Gastroesophageal sphincter (tissue), 4 donors: ENCODE measurements around the gene OCIAD1. TPM values are rescaled to one million over a fixed set of nuclear protein-coding genes. Genes with fewer than 3 reads are reported as not detected.

Experiments used
- ATAC-seq: fragments of 150-250 bp; one replicate; pipeline ENCODE4 v1.9.1; 2016; ENCODE audit warnings: mild to moderate bottlenecking, moderate library complexity
- H3K27ac ChIP-seq, 4 donors: fragments of 200-600 bp; sonication (generic) in 3 of 4; 1 replicate in 3 of 4; 2 replicates in 1 of 4; pipeline ENCODE4 v1.5.1; 2016 to 2019
- H3K27me3 ChIP-seq: fragments of 200-600 bp; sonication (generic); one replicate; pipeline ENCODE4 v1.5.1; 2019
- H3K36me3 ChIP-seq, 2 donors: fragments of 200-600 bp; sonication (generic); one replicate each; pipeline ENCODE4 v1.5.1; 2019; ENCODE audit warnings: control low read depth in 1 of 2
- H3K4me1 ChIP-seq, 3 donors: fragments of 200-600 bp; sonication (generic); 1 replicate in 2 of 3; 2 replicates in 1 of 3; pipeline ENCODE4 v1.5.1; 2016 to 2019; ENCODE audit warnings: control low read depth in 2 of 3
- H3K4me3 ChIP-seq, 2 donors: fragments of 200-600 bp; sonication (generic); one replicate each; pipeline ENCODE4 v1.5.1; 2019; ENCODE audit warnings: mild to moderate bottlenecking in 1 of 2, moderate library complexity in 1 of 2
- H3K9me3 ChIP-seq, 3 donors: fragments of 200-600 bp; sonication (generic); one replicate each; pipeline ENCODE4 v1.5.1; 2017 to 2019; ENCODE audit warnings: control low read depth in 2 of 3
- EP300 ChIP-seq: sonication (generic); formaldehyde crosslinking; IDR thresholded peaks from one replicate; pipeline ENCODE4 v1.6.1; 2017; ENCODE audit warnings: antibody characterized with exemption, mild to moderate bottlenecking
- POLR2A ChIP-seq, 2 donors: fragments of 450-650 bp; IDR thresholded peaks; one replicate each; pipeline ENCODE4 v1.6.1; 2017; ENCODE audit warnings: antibody characterized with exemption in 2 of 2, mild to moderate bottlenecking in 2 of 2, moderate library complexity in 1 of 2
- POLR2AphosphoS5 ChIP-seq: sonication (generic); formaldehyde crosslinking; IDR thresholded peaks from one replicate; pipeline ENCODE4 v1.6.1; 2017; ENCODE audit warnings: antibody characterized with exemption
- WGBS, 2 donors: methylation state at CpG; one replicate each; pipeline ENCODE4 v1.1.5; 2018; ENCODE audit warnings: low coverage in 1 of 2; 5-methylcytosine and 5-hydroxymethylcytosine counted together
- total RNA-seq, 4 donors: library from RNA; depleted of rRNA; stranded (reverse); fragments of >200 nt; gene quantifications; one replicate each; pipeline ENCODE4 v1.1.0, GENCODE V29; 2016
- TF ChIP-seq, protein P1 (sequence below), 4 experiments: fragments of 200-600 bp in 2 of 4; fragments of 450-650 bp in 2 of 4; sonication (generic) in 1 of 4; IDR thresholded peaks; one replicate each; pipeline ENCODE4 v1.5.1; 2017 to 2019; ENCODE audit warnings: antibody characterized with exemption in 4 of 4, mild to moderate bottlenecking in 2 of 4, moderate library complexity in 2 of 4

OCIAD1 gene
- total RNA-seq, 4 donors from 2014 or later = 97.3 to 134 (median 116) TPM

DNA sequence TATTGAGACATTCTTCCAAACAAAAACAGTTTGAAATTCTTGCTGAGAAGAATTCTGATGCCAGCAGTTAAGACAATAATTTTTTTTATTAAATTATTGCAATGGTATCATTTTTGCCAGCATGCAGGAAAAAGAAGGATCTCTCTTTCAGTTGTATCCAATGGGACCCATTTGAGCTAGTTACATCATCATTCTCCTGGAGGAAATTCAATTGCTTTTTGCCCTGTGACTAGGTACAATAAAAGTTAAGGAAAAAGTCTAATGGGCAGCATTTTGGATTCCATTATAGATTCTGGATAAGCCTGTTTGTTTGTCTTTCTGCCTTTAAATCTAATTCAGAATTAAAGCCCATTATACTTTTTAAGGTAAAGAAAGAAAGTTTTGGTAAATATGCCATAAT, 40.3 kb upstream of the OCIAD1 start:
- H3K27ac ChIP-seq = no peak overlapping the region
- H3K4me1 ChIP-seq = peaks cover 0 to 11% (median 0%) of the 10 kb centered on the region in 3 donors
- no peaks in the 10 kb centered on the region for H3K36me3 ChIP-seq
- H3K27me3 ChIP-seq = no peaks in the 10 kb centered on the region
- H3K4me3 ChIP-seq = no peak overlapping the region
- TF ChIP-seq EP300 = no peak
- no peak for TF ChIP-seq POLR2A (IDR thresholded peaks at IDR 0.05)
- TF ChIP-seq, protein P1, sequence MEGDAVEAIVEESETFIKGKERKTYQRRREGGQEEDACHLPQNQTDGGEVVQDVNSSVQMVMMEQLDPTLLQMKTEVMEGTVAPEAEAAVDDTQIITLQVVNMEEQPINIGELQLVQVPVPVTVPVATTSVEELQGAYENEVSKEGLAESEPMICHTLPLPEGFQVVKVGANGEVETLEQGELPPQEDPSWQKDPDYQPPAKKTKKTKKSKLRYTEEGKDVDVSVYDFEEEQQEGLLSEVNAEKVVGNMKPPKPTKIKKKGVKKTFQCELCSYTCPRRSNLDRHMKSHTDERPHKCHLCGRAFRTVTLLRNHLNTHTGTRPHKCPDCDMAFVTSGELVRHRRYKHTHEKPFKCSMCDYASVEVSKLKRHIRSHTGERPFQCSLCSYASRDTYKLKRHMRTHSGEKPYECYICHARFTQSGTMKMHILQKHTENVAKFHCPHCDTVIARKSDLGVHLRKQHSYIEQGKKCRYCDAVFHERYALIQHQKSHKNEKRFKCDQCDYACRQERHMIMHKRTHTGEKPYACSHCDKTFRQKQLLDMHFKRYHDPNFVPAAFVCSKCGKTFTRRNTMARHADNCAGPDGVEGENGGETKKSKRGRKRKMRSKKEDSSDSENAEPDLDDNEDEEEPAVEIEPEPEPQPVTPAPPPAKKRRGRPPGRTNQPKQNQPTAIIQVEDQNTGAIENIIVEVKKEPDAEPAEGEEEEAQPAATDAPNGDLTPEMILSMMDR (IDR thresholded peaks at IDR 0.05) = no peak
- no peak for TF ChIP-seq POLR2AphosphoS5
- ATAC-seq = no peak
- no peaks in the 10 kb centered on the region for H3K9me3 ChIP-seq

DNA sequence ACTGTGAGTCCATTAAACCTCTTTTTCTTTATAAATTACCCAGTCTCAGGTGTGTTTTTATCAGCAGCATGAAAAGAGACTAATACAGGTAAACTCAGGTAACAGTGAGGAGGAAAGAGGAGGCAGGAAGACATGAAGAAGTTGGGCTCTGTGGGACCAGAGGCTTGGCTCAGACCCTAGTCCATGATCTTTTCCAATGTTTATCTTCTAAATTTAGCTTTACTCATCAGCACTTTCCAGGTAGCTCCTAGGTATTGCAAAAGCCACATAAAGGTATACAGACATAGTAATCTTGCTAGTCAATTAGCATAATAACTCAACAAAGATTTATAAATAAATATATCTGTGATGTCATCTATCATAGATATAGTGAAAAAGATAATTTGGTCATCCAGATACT, 39.6 kb upstream of the OCIAD1 start:
- no peak for TF ChIP-seq POLR2A (IDR thresholded peaks at IDR 0.05)
- TF ChIP-seq, protein P1 (IDR thresholded peaks at IDR 0.05) = no peak
- TF ChIP-seq POLR2AphosphoS5 = no peak
- no peak for TF ChIP-seq EP300
- no peaks in the 10 kb centered on the region for H3K9me3 ChIP-seq
- no peak for ATAC-seq

DNA sequence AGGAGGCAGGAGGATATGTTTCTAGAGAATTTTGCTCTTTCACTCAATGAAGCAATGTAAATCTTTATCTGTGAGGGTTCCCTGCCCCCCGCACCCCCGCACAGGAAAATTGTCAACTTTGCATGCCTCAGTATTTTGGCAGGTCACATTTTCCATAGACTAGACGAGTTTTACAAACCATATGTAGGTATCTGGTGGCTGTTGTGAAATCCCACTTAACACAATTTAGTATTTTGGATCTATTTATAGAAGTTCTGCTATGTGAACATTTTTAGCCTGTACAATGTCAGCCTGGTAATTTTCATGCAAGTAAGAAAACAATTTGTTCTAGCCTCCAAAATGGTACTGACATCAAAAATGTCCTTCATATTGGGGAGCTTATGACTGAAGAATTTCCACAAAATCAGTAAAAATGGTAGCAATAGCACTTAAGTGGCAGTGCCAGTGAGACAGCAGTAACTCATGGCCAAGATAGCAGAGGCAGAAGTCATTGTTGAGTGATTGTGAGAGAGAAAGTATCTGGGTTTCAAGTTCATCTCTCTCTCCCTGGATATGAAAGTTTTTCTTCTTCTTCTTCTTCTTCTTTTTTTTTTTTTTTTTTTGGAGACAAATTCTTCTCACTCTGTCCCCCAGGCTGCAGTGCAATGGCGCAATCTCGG, 38.4 kb upstream of the OCIAD1 start:
- TF ChIP-seq POLR2A (IDR thresholded peaks at IDR 0.05) = no peak
- no peak for TF ChIP-seq POLR2AphosphoS5
- no peak for TF ChIP-seq EP300
- TF ChIP-seq, protein P1 (IDR thresholded peaks at IDR 0.05) = no peak
- no peak overlapping the region for H3K4me3 ChIP-seq
- H3K4me1 ChIP-seq = peaks cover 0 to 11% (median 0%) of the 10 kb centered on the region in 3 donors
- no peaks in the 10 kb centered on the region for H3K36me3 ChIP-seq
- peak overlapping the region in 2 of 4 donors; percentile 12 to 22 for H3K27ac ChIP-seq
- ATAC-seq = peak; percentile 51
- H3K27me3 ChIP-seq = no peaks in the 10 kb centered on the region
- WGBS, 2 donors = 19 to 57% methylated on average over 3 to 5 of the region's 5 CpGs
- H3K9me3 ChIP-seq = no peaks in the 10 kb centered on the region

More for the DNA sequence above, 39.6 kb upstream of the OCIAD1 start:
- no peaks in the 10 kb centered on the region for H3K36me3 ChIP-seq
- H3K27me3 ChIP-seq = no peaks in the 10 kb centered on the region
- no peak overlapping the region for H3K27ac ChIP-seq
- no peak overlapping the region for H3K4me3 ChIP-seq
- peaks cover 0 to 11% (median 0%) of the 10 kb centered on the region in 3 donors for H3K4me1 ChIP-seq

DNA sequence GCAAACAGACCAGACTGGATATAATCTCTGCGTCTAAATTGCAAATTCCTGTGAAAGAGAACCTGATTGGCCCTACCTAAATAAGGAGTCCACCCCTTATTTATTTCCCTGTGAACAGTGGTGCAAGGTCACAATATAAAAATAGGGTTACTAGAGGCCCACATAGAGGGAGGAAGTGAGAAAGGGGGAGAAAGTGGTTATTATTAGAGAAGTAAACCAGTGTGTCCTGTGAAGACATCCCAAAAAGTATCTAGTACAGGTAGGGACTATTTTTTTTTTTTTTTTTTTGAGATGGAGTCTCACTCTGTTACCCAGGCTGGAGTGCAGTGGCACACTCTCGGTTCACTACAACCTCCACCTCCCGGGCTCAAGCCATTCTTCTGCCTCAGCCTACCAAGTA, 35.8 kb upstream of the OCIAD1 start:
- Histone ChIP-seq H3K36me3 (no peaks in the 10 kb centered on the region), H3K27ac (no peak overlapping the region), H3K4me3 (no peak overlapping the region), H3K4me1 (peaks cover 0 to 11% (median 0%) of the 10 kb centered on the region in 3 donors), H3K27me3 (no peaks in the 10 kb centered on the region), H3K9me3 (no peaks in the 10 kb centered on the region)
- WGBS, 2 donors = 100% methylated on average over 2 to 3 of the region's 3 CpGs
- no peak for ATAC-seq
- TF ChIP-seq POLR2AphosphoS5 (no peak), POLR2A (IDR thresholded peaks at IDR 0.05) (no peak), EP300 (no peak)
- TF ChIP-seq, protein P1 (IDR thresholded peaks at IDR 0.05) = no peak

DNA sequence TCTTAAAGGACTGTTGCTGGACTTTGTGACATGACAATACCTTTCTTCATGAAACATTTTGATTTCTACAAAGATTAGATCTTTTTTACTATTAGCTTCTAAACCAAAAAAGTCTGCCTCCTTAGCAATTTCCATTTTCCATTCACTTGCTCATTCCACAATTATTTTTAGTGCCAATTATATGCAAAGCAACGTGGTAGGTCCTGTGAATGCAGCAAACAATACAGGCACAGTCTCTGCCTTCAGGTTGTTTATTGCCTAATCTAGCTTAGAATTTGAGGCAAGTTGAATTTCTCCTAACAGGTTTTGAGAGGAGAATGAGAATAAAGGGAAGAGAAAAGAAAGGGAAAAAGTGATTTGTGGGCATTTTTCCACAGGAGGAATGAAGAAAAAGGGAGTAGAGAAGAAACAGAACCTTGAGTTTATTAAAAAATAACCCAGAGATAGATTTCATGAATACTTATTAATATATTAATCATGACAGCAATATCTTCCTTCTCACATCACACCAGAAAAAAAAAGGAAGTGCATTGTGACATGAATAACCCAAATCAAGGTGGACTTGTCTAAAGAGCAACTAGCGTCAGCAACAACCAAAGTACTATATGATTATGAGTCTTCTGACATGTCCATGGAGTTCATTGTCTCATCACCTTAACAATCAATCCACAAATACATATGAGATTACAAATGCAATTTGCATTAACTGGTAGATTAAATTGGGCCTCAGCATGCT, 34.5 kb upstream of the OCIAD1 start:
- Histone ChIP-seq H3K9me3 (no peaks in the 10 kb centered on the region), H3K4me3 (no peak overlapping the region), H3K27me3 (no peaks in the 10 kb centered on the region), H3K27ac (no peak overlapping the region), H3K4me1 (peaks cover 0 to 15% (median 0%) of the 10 kb centered on the region in 3 donors), H3K36me3 (no peaks in the 10 kb centered on the region)
- TF ChIP-seq EP300 (no peak), POLR2AphosphoS5 (no peak), POLR2A (IDR thresholded peaks at IDR 0.05) (no peak)
- TF ChIP-seq, protein P1 (IDR thresholded peaks at IDR 0.05) = no peak
- WGBS, 2 donors = 70 to 82% methylated on average over 2 of the region's 2 CpGs
- ATAC-seq = no peak
